PC-9 (cell line): ENCODE results near the gene KIAA1217. TPM values are rescaled to one million over a fixed set of nuclear protein-coding genes. Genes with fewer than 3 reads are reported as not detected.

Source experiments
- BruUV-seq: library from RNA; stranded (reverse); fragments of 400-500 nt; replicated peaks from 2 replicates; lab custom pipeline; 2021; lab: Mats Ljungman, UMichigan
- CTCF ChIA-PET: fragments of 300-600 bp; sonication (Branson Sonifier 250); formaldehyde crosslinking; loops from one replicate; lab custom pipeline; 2022; ENCODE audit warnings: antibody characterized with exemption; lab: Charles Lee
- POLR2A ChIA-PET: fragments of 300-600 bp; sonication (Branson Sonifier 250); formaldehyde crosslinking; loops from one replicate; lab custom pipeline; 2022; ENCODE audit warnings: antibody characterized with exemption; ENCODE audit not compliant: unreplicated experiment; lab: Charles Lee
- DNase-seq, 2 experiments: peaks; one replicate each; pipeline versions ENCODE4 v3.0.0 to v3.0.0-alpha.2; 2015 to 2022; ENCODE audit warnings: mixed read lengths in 1 of 2
- H2AFZ ChIP-seq: fragments of 200-600 bp; sonication (generic); 2 replicates; pipeline ENCODE4 v1.8.1; 2017; ENCODE audit warnings: antibody characterized with exemption
- H3F3A ChIP-seq: fragments of 200-600 bp; sonication (generic); 2 replicates; pipeline ENCODE4 v1.8.1; 2017; ENCODE audit warnings: antibody characterized with exemption, mild to moderate bottlenecking, low read depth; ENCODE audit not compliant: insufficient read depth
- H3K27ac ChIP-seq: fragments of 200-600 bp; sonication (generic); 2 replicates; pipeline ENCODE4 v1.6.1; 2016; ENCODE audit warnings: mixed run types
- H3K27me3 ChIP-seq: fragments of 200-600 bp; sonication (generic); 2 replicates; pipeline ENCODE4 v1.6.1; 2016; ENCODE audit warnings: low read depth, mixed run types; ENCODE audit not compliant: insufficient read depth
- H3K36me3 ChIP-seq: fragments of 200-600 bp; sonication (generic); 2 replicates; pipeline ENCODE4 v1.6.1; 2016; ENCODE audit warnings: low read depth, mixed run types
- H3K4me1 ChIP-seq: fragments of 200-600 bp; sonication (generic); replicated peaks from 2 replicates; pipeline ENCODE4 v1.6.1; 2016; ENCODE audit warnings: mixed run types; ENCODE audit not compliant: insufficient read depth
- H3K4me2 ChIP-seq: fragments of 200-600 bp; sonication (generic); 2 replicates; pipeline ENCODE4 v1.6.1; 2017; ENCODE audit warnings: mixed run types
- H3K4me3 ChIP-seq: fragments of 200-600 bp; sonication (generic); 2 replicates; pipeline ENCODE4 v1.6.1; 2016; ENCODE audit warnings: mixed run types
- H3K79me2 ChIP-seq: fragments of 200-600 bp; sonication (generic); 2 replicates; pipeline ENCODE4 v1.6.1; 2017; ENCODE audit warnings: low read depth, mixed run types
- H3K9me2 ChIP-seq: fragments of 200-600 bp; sonication (generic); 2 replicates; pipeline ENCODE4 v1.8.1; 2017; ENCODE audit warnings: mild to moderate bottlenecking; ENCODE audit not compliant: insufficient read depth
- H3K9me3 ChIP-seq: fragments of 200-600 bp; sonication (generic); 2 replicates; pipeline ENCODE4 v1.8.1; 2016; ENCODE audit warnings: low read depth; ENCODE audit not compliant: insufficient read depth
- H4K20me1 ChIP-seq: fragments of 200-600 bp; sonication (generic); 2 replicates; pipeline ENCODE4 v1.8.1; 2017; ENCODE audit not compliant: insufficient read depth
- CTCF ChIP-seq: fragments of 200-600 bp; sonication (generic); conservative IDR thresholded peaks from 2 replicates; pipeline ENCODE4 v1.6.1; 2017; ENCODE audit warnings: mixed run types, antibody characterized with exemption, mild to moderate bottlenecking, moderate library complexity
- EZH2 ChIP-seq: fragments of 200-600 bp; sonication (generic); IDR thresholded peaks from 2 replicates; pipeline ENCODE4 v1.8.0; 2017; ENCODE audit warnings: antibody characterized with exemption, low read depth
- intact Hi-C: fragments of 100-400 bp; cut with micrococcal nuclease; formaldehyde crosslinking; loops from one replicate; pipeline ENCODE4 v1.10.0; 2022; ENCODE audit not compliant: unreplicated experiment
- total RNA-seq: library from RNA; stranded (reverse); gene quantifications from 2 replicates; pipeline ENCODE4 v1.2.3, GENCODE V29; 2021

Gene KIAA1217
- total RNA-seq, 1 experiment from 2014 or later = 41.1 TPM

GRCh38 chr10:24531439-24531838, 322.5 kb downstream of the KIAA1217 start:
- Histone ChIP-seq H3K4me1 (no peaks in the 10 kb centered on the region), H3K9me2 (no peaks in the 10 kb centered on the region), H3K27me3 (no peaks in the 10 kb centered on the region), H4K20me1 (no peaks in the 10 kb centered on the region), H3K27ac (no peak overlapping the region), H3K79me2 (no peaks in the 10 kb centered on the region), H3K36me3 (peaks cover 9% of the 10 kb centered on the region; the same call in 1 of the 2 replicates), H3F3A (no peaks in the 10 kb centered on the region), H3K4me2 (no peak overlapping the region), H3K4me3 (no peak overlapping the region), H2AFZ (no peak overlapping the region), H3K9me3 (no peaks in the 10 kb centered on the region)
- intact Hi-C loops = no loop called here
- no TSS peak for BruUV-seq
- ChIA-PET POLR2A (no interaction called here), CTCF (no interaction called here)
- no peak for TF ChIP-seq EZH2
- TF ChIP-seq CTCF = no peak
- DNase-seq = no peak

GRCh38 chr10:24533981-24534380, 325.0 kb downstream of the KIAA1217 start:
- no peaks in the 10 kb centered on the region for H3K27me3 ChIP-seq
- no peak overlapping the region for H2AFZ ChIP-seq
- no peaks in the 10 kb centered on the region for H3K4me1 ChIP-seq
- ChIA-PET POLR2A (no interaction called here), CTCF (no interaction called here)
- no peaks in the 10 kb centered on the region for H3F3A ChIP-seq
- intact Hi-C loops = no loop called here
- H3K9me3 ChIP-seq = no peaks in the 10 kb centered on the region
- no peak overlapping the region for H3K4me3 ChIP-seq
- no peak for DNase-seq
- no peak for TF ChIP-seq EZH2
- TF ChIP-seq CTCF = no peak
- H3K4me2 ChIP-seq = no peak overlapping the region
- no peaks in the 10 kb centered on the region for H3K79me2 ChIP-seq
- peaks cover 9% of the 10 kb centered on the region; the same call in 1 of the 2 replicates for H3K36me3 ChIP-seq
- BruUV-seq = no TSS peak
- H3K27ac ChIP-seq = no peak overlapping the region
- H4K20me1 ChIP-seq = no peaks in the 10 kb centered on the region
- no peaks in the 10 kb centered on the region for H3K9me2 ChIP-seq

GRCh38 chr10:24536636-24537035, 327.7 kb downstream of the KIAA1217 start:
- Histone ChIP-seq H4K20me1 (no peaks in the 10 kb centered on the region), H3K27me3 (no peaks in the 10 kb centered on the region), H3K4me3 (no peak overlapping the region), H3K79me2 (no peaks in the 10 kb centered on the region), H3K4me1 (no peaks in the 10 kb centered on the region), H3K27ac (no peak overlapping the region), H3K4me2 (no peak overlapping the region), H3K36me3 (peaks cover 6% of the 10 kb centered on the region; the same call in 1 of the 2 replicates), H3K9me3 (no peaks in the 10 kb centered on the region), H3K9me2 (no peaks in the 10 kb centered on the region), H2AFZ (no peak overlapping the region), H3F3A (no peaks in the 10 kb centered on the region)
- ChIA-PET CTCF (no interaction called here), POLR2A (no interaction called here)
- intact Hi-C loops = no loop called here
- no peak for TF ChIP-seq CTCF
- TF ChIP-seq EZH2 = no peak
- DNase-seq = no peak
- no TSS peak for BruUV-seq
